ENCODE results near the gene INSRR.

The INSRR gene

GRCh38 chr1:156893048-156893953 is 34.4 kb upstream of the INSRR start, which contains the start of gene PEAR1:
Gene PEAR1 (plus strand): TSS chr1:156893718. CDS start chr1:156903927, 10,209 bp downstream.
- DNase-seq: no peak

GRCh38 chr1:156892190-156893047 is 33.5 kb upstream of the INSRR start:
- DNase-seq: peak; percentile 66

GRCh38 chr1:156889802-156890580 is 31.1 kb upstream of the INSRR start:
- DNase-seq: peak; percentile 67

DNA sequence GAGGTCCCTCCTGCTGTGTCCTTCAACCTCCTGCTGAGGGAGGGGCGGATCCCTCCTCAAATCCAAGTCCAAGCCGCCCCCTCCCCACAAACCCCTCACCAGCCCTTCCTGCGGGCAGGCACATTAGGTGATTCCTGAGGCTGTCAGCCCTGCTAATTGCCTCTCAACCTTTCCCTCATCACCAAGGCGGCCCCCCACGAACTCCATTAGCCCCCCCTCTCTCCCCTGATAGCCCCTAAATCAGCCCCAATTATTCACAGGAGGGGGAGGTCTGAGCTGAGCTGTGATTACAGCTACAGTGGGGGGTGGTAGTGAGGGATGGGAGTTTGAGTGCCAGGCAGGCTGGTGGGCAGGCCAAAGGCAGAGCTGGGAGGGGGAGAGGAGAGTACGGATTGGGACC is 28.8 kb upstream of the INSRR start:
- DNase-seq: no peak

GRCh38 chr1:156887317-156887716 is 28.4 kb upstream of the INSRR start:
- DNase-seq: no peak

GRCh38 chr1:156886583-156887281 is 27.8 kb upstream of the INSRR start:
- no peak for DNase-seq

- DNase-seq: no peak
Measured at GRCh38 chr1:156885880-156886355, 27.0 kb upstream of the INSRR start.

DNA sequence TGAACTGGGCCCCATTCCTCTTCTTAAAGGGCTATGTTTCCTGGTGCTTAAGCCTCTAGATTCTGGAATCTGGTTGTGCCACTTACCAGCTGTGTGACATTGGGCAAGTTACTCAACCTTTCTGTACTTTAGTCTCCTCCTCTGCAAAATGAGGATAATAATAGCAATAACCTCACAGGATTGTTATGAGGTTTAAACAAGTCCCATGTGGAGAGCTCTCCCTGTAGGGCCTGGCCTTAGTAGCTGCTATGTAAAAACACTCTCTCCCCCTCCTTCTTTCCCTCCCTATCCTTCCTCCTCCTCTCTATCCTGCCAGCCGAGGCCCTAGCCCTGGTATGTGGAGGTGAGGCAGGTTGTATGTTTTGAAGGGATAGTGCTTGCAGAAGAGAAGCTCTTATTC is 26.4 kb upstream of the INSRR start:
- DNase-seq: no peak

DNA sequence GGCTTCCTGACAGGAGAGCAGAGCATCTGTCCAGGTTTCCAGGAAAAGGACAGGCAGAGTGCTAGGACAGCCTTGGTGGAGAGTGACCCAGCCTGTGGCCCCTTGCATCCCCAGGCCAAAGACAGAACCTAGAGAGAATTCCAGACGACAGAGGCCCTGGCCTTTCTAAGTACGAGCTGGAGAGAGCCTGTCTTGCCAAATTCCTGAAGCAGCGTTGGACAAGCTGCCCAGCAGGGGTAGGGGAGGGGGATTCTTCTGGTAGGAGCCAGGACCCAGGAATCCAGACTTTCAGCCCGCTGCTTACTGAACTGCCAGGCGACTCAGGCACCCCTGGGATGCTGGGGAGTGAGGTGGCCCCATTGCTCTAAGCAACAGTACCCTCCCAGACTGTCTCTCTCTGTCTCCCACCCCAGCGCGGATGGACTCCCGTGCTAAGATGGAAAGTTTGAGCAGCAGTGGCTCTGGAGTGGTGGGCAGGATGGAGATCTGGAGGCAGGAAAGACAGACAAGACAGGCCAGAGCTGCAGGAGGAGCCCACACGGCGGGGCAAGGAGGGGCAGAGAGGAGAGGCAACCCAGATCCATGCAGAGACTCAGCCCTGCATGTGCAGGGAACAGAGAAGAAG is 25.8 kb upstream of the INSRR start:
- DNase-seq: no peak

DNA sequence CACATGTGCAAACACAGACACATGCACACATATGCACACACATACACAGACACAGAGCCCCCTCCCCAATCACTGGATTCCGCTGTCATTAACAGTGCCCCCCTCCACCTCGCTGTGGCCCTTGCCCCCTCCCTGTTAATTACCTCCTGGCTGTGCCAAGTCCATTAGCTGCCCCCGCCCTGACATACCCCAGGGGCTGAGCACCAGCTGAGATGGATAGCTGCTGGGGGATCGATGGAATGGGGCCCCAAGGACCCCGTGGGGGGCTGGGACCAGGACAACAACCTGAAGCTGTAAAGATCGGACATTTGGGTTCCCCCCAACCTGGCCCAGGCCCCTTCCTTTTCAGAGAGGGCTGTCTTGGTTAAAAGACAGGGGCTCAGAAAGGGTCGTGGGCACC is 25.0 kb upstream of the INSRR start:
- DNase-seq: no peak

GRCh38 chr1:156882543-156882942 is 23.6 kb upstream of the INSRR start:
- DNase-seq: no peak

DNA sequence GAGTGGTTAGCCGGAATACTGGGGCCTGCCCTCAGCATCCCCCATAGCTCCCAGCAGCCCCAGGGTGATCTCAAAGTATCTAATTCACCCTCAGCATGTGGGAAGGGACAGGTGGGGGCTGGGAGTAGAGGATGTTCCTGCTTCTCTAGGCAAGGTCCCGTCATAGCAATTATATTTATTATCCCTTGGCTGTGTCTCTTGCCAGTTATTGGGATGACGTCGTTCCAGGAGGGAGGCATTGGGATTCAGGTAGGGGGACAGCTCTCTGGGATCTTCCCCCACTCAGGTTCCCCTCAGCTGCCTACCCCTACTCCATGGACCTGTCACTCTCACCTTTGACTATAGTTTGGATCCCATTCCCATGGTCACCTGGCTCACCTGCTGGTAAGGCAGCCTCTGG is 22.7 kb upstream of the INSRR start:
- DNase-seq: no peak

DNA sequence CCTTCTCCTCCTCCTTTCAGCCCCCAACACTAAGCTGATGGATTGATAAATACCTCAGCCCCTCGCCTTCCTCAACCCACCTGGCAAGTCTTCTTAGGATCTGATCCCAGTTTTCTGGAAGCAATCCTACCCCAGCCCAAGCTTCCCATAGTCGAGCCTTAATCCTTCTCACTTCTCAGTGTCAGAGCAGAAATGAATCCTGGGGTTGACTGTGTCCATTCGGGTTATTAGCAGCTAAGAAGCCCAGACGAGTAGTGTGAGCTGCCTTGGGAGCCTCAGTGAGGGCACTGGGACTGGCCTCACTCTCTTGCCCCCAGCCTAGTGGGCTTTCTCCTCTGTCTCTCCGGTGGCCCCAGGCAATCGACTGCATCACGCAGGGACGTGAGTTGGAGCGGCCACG is 22.2 kb upstream of the INSRR start:
- DNase-seq: no peak

GRCh38 chr1:156880473-156880872 is 21.6 kb upstream of the INSRR start:
- no peak for DNase-seq

GRCh38 chr1:156879876-156880275 is 21.0 kb upstream of the INSRR start:
- DNase-seq: no peak

DNA sequence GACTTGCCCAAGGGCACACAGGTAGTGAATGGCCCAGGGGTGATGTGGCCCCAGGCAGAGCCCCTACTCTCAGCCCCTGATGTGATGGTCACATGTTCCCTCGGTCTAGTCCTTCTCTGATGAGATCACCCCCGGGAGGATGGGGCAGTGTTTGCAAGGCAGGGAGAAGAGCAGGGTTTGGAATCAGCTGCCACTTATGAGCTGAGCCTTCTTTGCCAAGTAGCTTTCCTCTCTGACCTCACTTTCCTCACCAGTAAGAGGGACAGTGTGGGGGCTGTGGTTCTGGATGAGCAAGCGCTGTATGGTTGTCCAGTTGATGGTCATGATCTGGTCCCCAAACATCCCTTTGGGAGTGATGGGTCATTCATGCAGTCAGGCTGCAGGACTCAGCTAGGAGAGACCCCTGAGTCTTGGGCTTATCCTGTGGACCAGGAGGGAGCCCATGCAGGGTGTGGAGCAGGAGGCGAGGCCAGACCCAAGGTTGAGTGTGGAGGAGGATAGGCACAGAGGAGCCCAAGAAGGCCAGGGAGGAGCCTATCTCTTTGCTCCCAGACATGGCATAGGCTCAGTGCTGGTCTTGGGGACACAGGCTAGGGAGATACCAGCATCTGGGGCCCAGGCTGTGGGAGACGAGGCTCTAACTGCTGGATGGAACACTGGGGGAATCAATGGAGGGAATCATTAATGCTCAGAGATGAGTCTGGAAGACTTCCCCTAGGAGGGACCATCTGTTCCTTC is 18.7 kb upstream of the INSRR start:
- no peak for DNase-seq

- DNase-seq: no peak
Measured at GRCh38 chr1:156876281-156876680, 17.4 kb upstream of the INSRR start.

- no peak for DNase-seq
Measured at GRCh38 chr1:156875341-156875615, 16.4 kb upstream of the INSRR start.

DNA sequence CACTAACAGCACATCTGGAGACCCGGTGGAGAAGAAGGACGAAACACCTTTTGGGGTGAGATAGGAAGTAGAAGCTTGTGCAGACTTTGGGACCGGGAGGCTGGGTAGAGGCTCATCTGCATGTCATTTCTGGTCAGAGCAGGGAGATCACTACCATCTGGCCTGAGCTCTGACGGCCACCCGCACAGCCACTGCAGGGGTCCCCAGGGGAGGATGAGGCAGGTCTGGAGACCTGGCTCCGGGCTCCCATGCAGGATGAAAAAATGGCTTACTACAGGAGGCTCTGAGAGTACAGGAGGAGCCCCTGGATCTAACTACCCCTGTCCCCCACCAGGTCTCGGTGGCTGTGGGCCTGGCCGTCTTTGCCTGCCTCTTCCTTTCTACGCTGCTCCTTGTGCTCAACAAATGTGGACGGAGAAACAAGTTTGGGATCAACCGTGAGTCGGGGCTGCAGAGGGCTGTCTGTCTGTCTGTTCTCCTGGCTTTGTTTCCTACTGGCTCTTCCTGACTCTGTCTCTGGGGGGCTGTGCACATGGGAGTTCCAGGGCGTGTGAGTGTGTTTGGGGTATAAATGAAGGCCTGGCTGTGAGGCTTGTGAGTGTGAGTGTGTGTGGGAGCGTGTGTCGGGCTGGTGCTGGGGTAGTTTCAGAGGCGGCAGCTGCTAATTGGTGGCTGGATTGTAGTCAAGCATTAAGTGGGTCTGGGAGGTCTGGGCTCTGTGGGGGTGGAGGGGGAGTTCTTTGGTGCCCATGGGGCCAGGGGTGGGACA is 15.8 kb upstream of the INSRR start:
- no peak for DNase-seq

DNA sequence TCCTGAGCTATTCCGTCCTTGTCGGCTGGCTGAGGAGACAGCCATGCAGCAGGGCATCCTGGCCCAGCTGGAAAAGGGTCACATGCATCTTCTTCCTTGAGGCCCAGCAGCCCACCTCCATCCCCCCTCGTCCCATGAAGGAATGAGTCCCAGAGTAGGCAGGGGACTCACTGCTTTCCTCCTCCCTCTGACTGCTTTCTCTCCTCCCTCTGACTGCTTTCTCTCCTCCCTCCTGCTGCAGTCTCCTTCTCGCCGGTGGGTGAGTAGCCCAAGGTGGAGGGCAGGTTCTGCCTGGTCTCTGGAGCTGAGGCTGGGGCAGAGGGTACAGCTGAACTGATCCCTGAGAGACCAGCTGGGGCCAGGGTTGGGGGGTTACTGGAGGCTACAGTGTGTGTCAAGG is 15.2 kb upstream of the INSRR start:
- DNase-seq: no peak

GRCh38 chr1:156873659-156874058 is 14.7 kb upstream of the INSRR start:
- no peak for DNase-seq

All from NCI-H1105 (cell line).